WERI-Rb-1 (cell line): ENCODE results near the gene ABL2.

ENCODE experiments used
- DNase-seq: peaks from one replicate; pipeline ENCODE4 v3.0.0-alpha.2; 2020
- H3K27ac ChIP-seq: fragments of 250-450 bp; sonication (Bioruptor Pico); 2 replicates; pipeline ENCODE4 v1.5.1; 2020; ENCODE audit warnings: mild to moderate bottlenecking, moderate library complexity
- H3K27me3 ChIP-seq: fragments of 250-450 bp; sonication (Bioruptor Pico); 2 replicates; pipeline ENCODE4 v1.5.1; 2021; ENCODE audit warnings: mild to moderate bottlenecking, low read depth, moderate library complexity; ENCODE audit not compliant: insufficient read depth, severe bottlenecking
- H3K36me3 ChIP-seq: fragments of 250-450 bp; sonication (Bioruptor Pico); 2 replicates; pipeline ENCODE4 v1.5.1; 2020; ENCODE audit warnings: mild to moderate bottlenecking, moderate library complexity
- H3K4me3 ChIP-seq: 2 replicates; pipeline ENCODE4 v1.5.1; 2011; ENCODE audit warnings: low read depth, mild to moderate bottlenecking, control low read depth, low read length
- H3K9me3 ChIP-seq: fragments of 250-450 bp; sonication (Bioruptor Pico); 2 replicates; pipeline ENCODE4 v1.5.1; 2021; ENCODE audit warnings: mild to moderate bottlenecking, moderate library complexity; ENCODE audit not compliant: severe bottlenecking
- CTCF ChIP-seq: IDR thresholded peaks from 2 replicates; pipeline ENCODE4 v1.5.1; 2011; ENCODE audit warnings: low read depth, mild to moderate bottlenecking, control low read depth, inconsistent platforms, low read length

ABL2 gene

GRCh38 chr1:179052776-179053175 is 176.7 kb downstream of the ABL2 start:
- peaks cover 4% of the 10 kb centered on the region for H3K9me3 ChIP-seq
- no peaks in the 10 kb centered on the region for H3K27me3 ChIP-seq
- TF ChIP-seq CTCF = no peak
- H3K36me3 ChIP-seq = peaks cover 42% of the 10 kb centered on the region
- no peak for DNase-seq
- H3K27ac ChIP-seq = no peak overlapping the region
- H3K4me3 ChIP-seq = no peak overlapping the region
